ENCODE results near the gene CTSG. TPM values are rescaled to one million over a fixed set of nuclear protein-coding genes. Genes with fewer than 3 reads are reported as not detected.
A peak's percentile ranks its signal among the peaks of the same experiment; 100 is the strongest.
"Not testable (repeated sequence)": the region's sequence is repeated elsewhere in the genome, so short reads cannot be mapped to it uniquely, and the experiment has no call there.

Gene CTSG
- total and polyA plus RNA-seq, 3 experiments from 2014 or later = not detected

- Mint-ChIP-seq H3K36me3 (no peaks in the 10 kb centered on the region), H3K4me1 (peaks cover 56 to 59% (median 57%) of the 10 kb centered on the region in 3 donors), H3K4me3 (peak overlapping the region in 6 of 7 donors; percentile 44 to 83 (median 71)), H3K27me3 (peaks cover 2 to 12% of the 10 kb centered on the region in 2 donors), H3K27ac (peak overlapping the region in 7 of 8 donors; percentile 16 to 96 (median 52)), H3K9me3 (no peaks in the 10 kb centered on the region)
- ChIA-PET CTCF (interaction anchor here (0.8 to 2.0 kb wide), 10 partner anchors 9 to 105 kb away, joined by 3 to 13 read pairs (median 4); no protein-coding TSS in a partner anchor), POLR2A (no interaction called here)
- Histone ChIP-seq H3K4me3 (ENCODE audit: low read length) (no peak overlapping the region), H3K9me3 (ENCODE audit: low read length) (no peaks in the 10 kb centered on the region), H3K27me3 (ENCODE audit: insufficient read depth, low read length, poor library complexity, severe bottlenecking) (no peaks in the 10 kb centered on the region), H3K4me1 (ENCODE audit: insufficient read depth, low read length) (peaks cover 45% of the 10 kb centered on the region), H3K27ac (ENCODE audit: low read depth, low read length) (no peak overlapping the region), H3K36me3 (ENCODE audit: insufficient read depth, low read length) (no peaks in the 10 kb centered on the region)
- no peak for DNase-seq
Measured at GRCh38 chr14:24606297-24606696, 30.2 kb upstream of the CTSG start.

- peaks cover 45% of the 10 kb centered on the region for H3K4me1 ChIP-seq (ENCODE audit: insufficient read depth, low read length)
- peaks cover 52 to 53% (median 53%) of the 10 kb centered on the region in 3 donors for H3K4me1 Mint-ChIP-seq
- no peaks in the 10 kb centered on the region for H3K9me3 Mint-ChIP-seq
- CTCF ChIA-PET = interaction anchor here (0.6 to 2.0 kb wide), 14 partner anchors 10 to 526 kb away, joined by 3 to 13 read pairs (median 4); no protein-coding TSS in a partner anchor
- DNase-seq = peak; percentile 21 to 74 (median 48)
- H3K4me3 Mint-ChIP-seq = peak overlapping the region in 6 of 7 donors; percentile 58 to 83 (median 66)
- H3K27ac Mint-ChIP-seq = peak overlapping the region; percentile 1 to 96 (median 88)
- H3K9me3 ChIP-seq (ENCODE audit: low read length) = no peaks in the 10 kb centered on the region
- no peak overlapping the region for H3K4me3 ChIP-seq (ENCODE audit: low read length)
- H3K36me3 Mint-ChIP-seq = no peaks in the 10 kb centered on the region
- H3K27me3 ChIP-seq (ENCODE audit: insufficient read depth, low read length, poor library complexity, severe bottlenecking) = no peaks in the 10 kb centered on the region
- H3K27ac ChIP-seq (ENCODE audit: low read depth, low read length) = peak overlapping the region; percentile 0
- H3K36me3 ChIP-seq (ENCODE audit: insufficient read depth, low read length) = no peaks in the 10 kb centered on the region
- POLR2A ChIA-PET = no interaction called here
- peaks cover 5 to 15% of the 10 kb centered on the region in 2 donors for H3K27me3 Mint-ChIP-seq
Measured at GRCh38 chr14:24605435-24606190, 29.6 kb upstream of the CTSG start.

- H3K36me3 Mint-ChIP-seq = peaks cover 0 to 66% (median 9%) of the 10 kb centered on the region in 3 donors
- H3K27ac ChIP-seq (ENCODE audit: low read depth, low read length) = no peak overlapping the region
- CTCF ChIA-PET = no interaction called here
Measured at GRCh38 chr14:24597403-24597802, 21.4 kb upstream of the CTSG start.

GRCh38 chr14:24595073-24595808, 19.2 kb upstream of the CTSG start:
- H3K36me3 Mint-ChIP-seq = peaks cover 0 to 65% (median 9%) of the 10 kb centered on the region in 3 donors
- peaks cover 16 to 45% of the 10 kb centered on the region in 2 donors for H3K27me3 Mint-ChIP-seq
- no peaks in the 10 kb centered on the region for H3K27me3 ChIP-seq (ENCODE audit: insufficient read depth, low read length, poor library complexity, severe bottlenecking)
- no peak overlapping the region for H3K4me3 ChIP-seq (ENCODE audit: low read length)
- no peak overlapping the region for H3K27ac Mint-ChIP-seq
- peaks cover 17 to 38% (median 28%) of the 10 kb centered on the region in 5 donors for H3K9me3 Mint-ChIP-seq
- DNase-seq = no peak
- H3K4me1 ChIP-seq (ENCODE audit: insufficient read depth, low read length) = no peaks in the 10 kb centered on the region
- H3K27ac ChIP-seq (ENCODE audit: low read depth, low read length) = no peak overlapping the region
- H3K4me3 Mint-ChIP-seq = no peak overlapping the region
- ChIA-PET CTCF (interaction anchor here (1.9 kb wide), 1 partner anchor 10 kb away, joined by 7 read pairs; no protein-coding TSS in a partner anchor), POLR2A (no interaction called here)
- H3K4me1 Mint-ChIP-seq = no peaks in the 10 kb centered on the region
- no peaks in the 10 kb centered on the region for H3K36me3 ChIP-seq (ENCODE audit: insufficient read depth, low read length)
- H3K9me3 ChIP-seq (ENCODE audit: low read length) = no peaks in the 10 kb centered on the region

More at GRCh38 chr14:24597403-24597802, 21.4 kb upstream of the CTSG start:
- H3K4me1 ChIP-seq (ENCODE audit: insufficient read depth, low read length) = no peaks in the 10 kb centered on the region
- no peaks in the 10 kb centered on the region for H3K9me3 ChIP-seq (ENCODE audit: low read length)
- DNase-seq = no peak
- POLR2A ChIA-PET = no interaction called here
- no peaks in the 10 kb centered on the region for H3K27me3 ChIP-seq (ENCODE audit: insufficient read depth, low read length, poor library complexity, severe bottlenecking)
- Mint-ChIP-seq H3K27me3 (peaks cover 21 to 48% of the 10 kb centered on the region in 2 donors), H3K4me3 (no peak overlapping the region), H3K4me1 (no peaks in the 10 kb centered on the region), H3K27ac (no peak overlapping the region), H3K9me3 (peaks cover 17 to 38% (median 28%) of the 10 kb centered on the region in 5 donors)
- no peaks in the 10 kb centered on the region for H3K36me3 ChIP-seq (ENCODE audit: insufficient read depth, low read length)
- no peak overlapping the region for H3K4me3 ChIP-seq (ENCODE audit: low read length)

DNA sequence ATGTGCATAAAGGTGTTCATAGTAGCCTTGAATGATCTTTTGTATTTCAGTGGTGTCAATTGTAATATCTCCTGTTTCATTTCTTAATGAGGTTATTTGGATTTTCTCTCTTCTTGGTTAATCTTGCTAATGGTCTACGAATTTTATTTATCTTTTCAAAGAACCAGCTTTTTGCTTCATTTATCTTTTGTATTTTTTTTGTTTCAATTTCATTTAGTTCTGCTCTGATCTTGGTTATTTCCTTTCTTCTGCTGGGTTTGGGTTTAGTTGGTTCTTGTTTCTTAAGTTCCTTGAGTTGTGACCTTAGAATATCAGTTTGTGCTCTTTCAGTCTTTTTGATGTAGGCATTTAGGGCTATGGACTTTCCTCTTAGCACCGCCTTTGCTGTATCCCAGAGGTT, 15.0 kb upstream of the CTSG start:
- H3K9me3 ChIP-seq (ENCODE audit: low read length); H3K36me3 ChIP-seq (ENCODE audit: insufficient read depth, low read length); H3K4me3 ChIP-seq (ENCODE audit: low read length); POLR2A ChIA-PET; H3K27ac ChIP-seq (ENCODE audit: low read depth, low read length); DNase-seq; H3K4me3 Mint-ChIP-seq; H3K27me3 ChIP-seq (ENCODE audit: insufficient read depth, low read length, poor library complexity, severe bottlenecking); H3K27ac Mint-ChIP-seq; H3K4me1 ChIP-seq (ENCODE audit: insufficient read depth, low read length); H3K4me1 Mint-ChIP-seq; CTCF ChIA-PET: not testable (repeated sequence)
- peaks cover 22 to 39% of the 10 kb centered on the region in 2 donors for H3K27me3 Mint-ChIP-seq
- H3K9me3 Mint-ChIP-seq = peaks cover 8 to 21% (median 18%) of the 10 kb centered on the region in 5 donors
- H3K36me3 Mint-ChIP-seq = peaks cover 0 to 32% (median 1%) of the 10 kb centered on the region in 3 donors

DNA sequence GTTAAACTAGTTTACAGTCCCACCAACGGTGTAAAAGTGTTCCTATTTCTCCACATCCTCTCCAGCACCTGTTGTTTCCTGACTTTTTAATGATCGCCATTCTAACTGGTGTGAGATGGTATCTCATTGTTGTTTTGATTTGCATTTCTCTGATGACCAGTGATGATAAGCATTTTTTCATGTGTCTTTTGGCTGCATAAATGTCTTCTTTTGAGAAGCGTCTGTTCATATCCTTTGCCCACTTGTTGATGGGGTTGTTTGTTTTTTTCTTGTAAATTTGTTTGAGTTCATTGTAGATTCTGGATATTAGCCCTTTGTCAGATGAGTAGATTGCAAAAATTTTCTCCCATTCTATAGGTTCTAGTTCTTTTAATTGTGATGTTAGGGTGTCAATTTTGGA, 8.4 kb upstream of the CTSG start:
- H3K4me3 Mint-ChIP-seq; POLR2A ChIA-PET; CTCF ChIA-PET; H3K27ac ChIP-seq (ENCODE audit: low read depth, low read length); H3K4me1 Mint-ChIP-seq; H3K27ac Mint-ChIP-seq; H3K4me3 ChIP-seq (ENCODE audit: low read length); H3K27me3 Mint-ChIP-seq; H3K4me1 ChIP-seq (ENCODE audit: insufficient read depth, low read length); H3K27me3 ChIP-seq (ENCODE audit: insufficient read depth, low read length, poor library complexity, severe bottlenecking); H3K36me3 ChIP-seq (ENCODE audit: insufficient read depth, low read length); H3K9me3 ChIP-seq (ENCODE audit: low read length); DNase-seq; H3K36me3 Mint-ChIP-seq: not testable (repeated sequence)
- H3K9me3 Mint-ChIP-seq = peaks cover 2 to 13% (median 9%) of the 10 kb centered on the region in 5 donors

DNA sequence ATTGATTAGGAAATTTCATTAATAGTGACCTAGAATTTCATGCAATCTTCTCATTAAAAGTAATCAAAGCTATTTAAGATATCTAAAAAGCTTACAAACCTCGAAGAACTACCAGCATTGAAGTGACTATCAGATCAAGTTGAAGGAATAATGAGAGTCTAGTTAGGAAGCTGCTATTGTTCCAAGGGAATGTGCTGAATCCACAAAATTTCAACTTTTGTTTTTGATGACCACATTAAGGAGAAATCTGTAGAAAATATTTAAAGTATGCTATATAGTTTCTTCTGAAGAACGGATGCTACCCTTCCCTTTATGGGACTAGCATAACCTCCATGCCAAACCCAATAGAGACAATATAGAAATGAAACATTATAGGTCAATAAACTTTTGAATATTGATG, 2.5 kb upstream of the CTSG start:
- no peaks in the 10 kb centered on the region for H3K36me3 Mint-ChIP-seq
- peaks cover 0 to 6% of the 10 kb centered on the region in 2 donors for H3K27me3 Mint-ChIP-seq
- Histone ChIP-seq H3K9me3 (ENCODE audit: low read length) (no peaks in the 10 kb centered on the region), H3K4me1 (ENCODE audit: insufficient read depth, low read length) (no peaks in the 10 kb centered on the region), H3K27ac (ENCODE audit: low read depth, low read length) (no peak overlapping the region), H3K27me3 (ENCODE audit: insufficient read depth, low read length, poor library complexity, severe bottlenecking) (no peaks in the 10 kb centered on the region), H3K36me3 (ENCODE audit: insufficient read depth, low read length) (no peaks in the 10 kb centered on the region), H3K4me3 (ENCODE audit: low read length) (no peak overlapping the region)
- DNase-seq = no peak
- no peaks in the 10 kb centered on the region for H3K9me3 Mint-ChIP-seq
- H3K27ac Mint-ChIP-seq = no peak overlapping the region
- H3K4me1 Mint-ChIP-seq = no peaks in the 10 kb centered on the region
- POLR2A ChIA-PET = no interaction called here
- CTCF ChIA-PET = no interaction called here
- no peak overlapping the region for H3K4me3 Mint-ChIP-seq

GRCh38 chr14:24576771-24577170, 721 bp upstream of the CTSG start:
- no peaks in the 10 kb centered on the region for H3K9me3 Mint-ChIP-seq
- no peaks in the 10 kb centered on the region for H3K36me3 Mint-ChIP-seq
- H3K4me1 Mint-ChIP-seq = no peaks in the 10 kb centered on the region

More at GRCh38 chr14:24576771-24577170, 721 bp upstream of the CTSG start:
- Histone ChIP-seq H3K27me3 (ENCODE audit: insufficient read depth, low read length, poor library complexity, severe bottlenecking) (no peaks in the 10 kb centered on the region), H3K27ac (ENCODE audit: low read depth, low read length) (no peak overlapping the region), H3K4me1 (ENCODE audit: insufficient read depth, low read length) (no peaks in the 10 kb centered on the region), H3K9me3 (ENCODE audit: low read length) (no peaks in the 10 kb centered on the region), H3K4me3 (ENCODE audit: low read length) (no peak overlapping the region), H3K36me3 (ENCODE audit: insufficient read depth, low read length) (no peaks in the 10 kb centered on the region)
- POLR2A ChIA-PET = no interaction called here
- H3K27ac Mint-ChIP-seq = no peak overlapping the region
- no peak for DNase-seq
- no peak overlapping the region for H3K4me3 Mint-ChIP-seq
- CTCF ChIA-PET = no interaction called here
- peaks cover 0 to 12% of the 10 kb centered on the region in 2 donors for H3K27me3 Mint-ChIP-seq

Measured in CD8-positive, alpha-beta memory T cell (primary cell).